Amygdala (tissue), 56 donors: ENCODE results near the gene SNRNP200.

Experiments used
- DNase-seq, 56 donors: peaks; one replicate each; lab custom pipeline; 2025; lab: John Stamatoyannopoulos, UW

SNRNP200 gene

DNA sequence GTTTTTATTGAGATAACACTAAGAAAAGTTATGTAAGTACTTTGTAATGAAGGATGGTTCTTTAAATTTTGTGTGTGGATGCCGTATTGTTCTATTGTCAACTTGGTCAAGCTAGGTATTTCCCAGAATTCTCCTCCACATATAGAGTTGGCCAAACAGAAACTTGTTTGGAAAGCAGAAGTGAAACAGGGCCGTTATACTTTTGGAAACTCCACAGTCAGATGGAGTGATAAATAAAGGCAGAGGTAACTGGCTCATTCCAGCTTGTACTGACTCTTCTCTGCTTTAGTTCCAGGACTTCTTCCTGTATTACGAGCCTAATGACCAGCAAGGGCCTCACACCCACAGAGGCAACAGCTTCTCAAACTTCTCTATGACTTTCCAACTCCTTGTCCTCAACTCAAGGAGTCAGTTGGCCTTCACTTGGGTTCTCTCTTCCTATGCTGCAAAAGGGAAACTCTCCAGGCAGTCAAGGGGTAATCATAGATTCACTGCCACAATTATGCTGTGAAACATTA lies 80.3 kb downstream of the SNRNP200 start:
- no peak for DNase-seq
